Liver (tissue), 3 donors: ENCODE data around the gene VEPH1.

Experiments
- CTCF ChIP-seq: fragments of 150-350 bp; IDR thresholded peaks from 2 replicates; pipeline ENCODE4 v1.5.1; 2017; ENCODE audit warnings: improper control_type of control experiment, low read depth, low read length; ENCODE audit not compliant: missing input control
- GABPA ChIP-seq, 2 donors: IDR thresholded peaks in 1 of 2; conservative IDR thresholded peaks in 1 of 2; 2 replicates each; pipeline ENCODE4 v1.6.1; 2016; ENCODE audit warnings: antibody characterized with exemption in 2 of 2, mild to moderate bottlenecking in 1 of 2, moderate library complexity in 1 of 2
- JUND ChIP-seq, 2 donors: IDR thresholded peaks; 2 replicates each; pipeline ENCODE4 v1.6.1; 2016; ENCODE audit warnings: antibody characterized with exemption in 2 of 2
- MAX ChIP-seq: IDR thresholded peaks from 2 replicates; pipeline ENCODE4 v1.6.1; 2016; ENCODE audit warnings: antibody characterized with exemption
- RAD21 ChIP-seq, 2 donors: IDR thresholded peaks; 2 replicates each; pipeline ENCODE4 v1.6.1; 2016; ENCODE audit warnings: antibody characterized with exemption in 2 of 2, mild to moderate bottlenecking in 2 of 2
- REST ChIP-seq: IDR thresholded peaks from 2 replicates; pipeline ENCODE4 v1.6.1; 2016; ENCODE audit warnings: antibody characterized with exemption, mild to moderate bottlenecking
- RXRA ChIP-seq, 2 donors: IDR thresholded peaks; 2 replicates each; pipeline ENCODE4 v1.6.1; 2017 to 2018; ENCODE audit warnings: antibody characterized with exemption in 2 of 2, mild to moderate bottlenecking in 1 of 2
- SP1 ChIP-seq: IDR thresholded peaks from 2 replicates; pipeline ENCODE4 v1.6.1; 2018; ENCODE audit warnings: antibody characterized with exemption, mild to moderate bottlenecking
- TAF1 ChIP-seq: conservative IDR thresholded peaks from 2 replicates; pipeline ENCODE4 v1.6.1; 2016; ENCODE audit warnings: antibody characterized with exemption, mild to moderate bottlenecking
- donor health status: healthy.
- donor health status: healthy.

- TF ChIP-seq JUND (IDR thresholded peaks at IDR 0.05) (no peak), TAF1 (no peak), RXRA (IDR thresholded peaks at IDR 0.05) (no peak), REST (no peak), CTCF (no peak), MAX (no peak), GABPA (IDR thresholded peaks at IDR 0.05 in 1 of 2, conservative IDR thresholded peaks at IDR 0.05 in 1 of 2) (no peak), RAD21 (IDR thresholded peaks at IDR 0.05) (no peak), SP1 (no peak)
These were observed 179.9 kb downstream of the VEPH1 start for GRCh38 chr3:157323360-157323759.
